Liver (tissue), 3 donors: Measurements from ENCODE around the gene THUMPD2.

Source experiments
- CTCF ChIP-seq: fragments of 150-350 bp; IDR thresholded peaks from 2 replicates; pipeline ENCODE4 v1.5.1; 2017; ENCODE audit warnings: improper control_type of control experiment, low read depth, low read length; ENCODE audit not compliant: missing input control
- RAD21 ChIP-seq, 2 donors: IDR thresholded peaks; 2 replicates each; pipeline ENCODE4 v1.6.1; 2016; ENCODE audit warnings: antibody characterized with exemption in 2 of 2, mild to moderate bottlenecking in 2 of 2
- REST ChIP-seq: IDR thresholded peaks from 2 replicates; pipeline ENCODE4 v1.6.1; 2016; ENCODE audit warnings: antibody characterized with exemption, mild to moderate bottlenecking
- donor health status: healthy.
- donor health status: healthy.

DNA sequence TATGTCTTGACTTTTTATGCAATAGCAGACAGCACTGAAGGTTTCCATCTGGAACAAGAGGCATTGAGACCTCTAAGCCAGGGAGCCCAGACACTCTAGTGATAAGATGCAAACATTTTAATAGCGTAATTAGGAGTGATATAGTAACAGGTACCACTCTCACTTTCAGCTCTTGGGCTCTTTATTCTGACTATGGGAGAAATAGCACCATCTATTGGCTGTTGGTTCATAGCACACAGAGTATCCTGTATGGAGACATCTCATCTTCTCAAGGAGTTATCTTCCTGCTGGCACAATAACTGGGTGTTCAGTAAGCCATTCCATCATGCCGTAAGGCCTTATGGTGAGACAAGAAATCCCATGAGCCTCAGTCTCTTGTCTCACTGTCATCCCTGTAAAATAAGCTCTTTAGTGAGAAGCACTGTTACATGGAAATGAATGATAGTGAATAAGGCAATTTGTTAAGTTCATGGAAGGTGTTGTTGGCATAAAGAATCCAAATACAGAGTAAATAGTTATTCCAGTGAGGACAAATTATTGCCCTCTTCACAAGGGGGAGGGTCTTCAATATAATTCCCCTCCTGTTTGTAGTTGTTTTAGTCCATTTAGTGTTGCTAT is 48.3 kb downstream of the THUMPD2 start:
- TF ChIP-seq CTCF, result peak; percentile 49
- no peak for TF ChIP-seq REST
- TF ChIP-seq RAD21 (IDR thresholded peaks at IDR 0.05), result peak; percentile 61 to 70
